SK-N-MC (cell line): Measurements from ENCODE around the gene IL1RN.

Source experiments
- DNase-seq: peaks from one replicate; pipeline ENCODE4 v3.0.0-alpha.2; 2011; ENCODE audit warnings: low read depth, low spot score
- H3K27ac ChIP-seq: fragments of 200-600 bp; sonication (generic); 2 replicates; pipeline ENCODE4 v1.5.1; 2016; ENCODE audit warnings: mixed run types
- H3K36me3 ChIP-seq: fragments of 200-600 bp; sonication (generic); 2 replicates; pipeline ENCODE4 v1.6.1; 2017; ENCODE audit warnings: antibody characterized with exemption, low read length, mixed read lengths; ENCODE audit not compliant: insufficient read depth
- H3K4me3 ChIP-seq: fragments of 200-600 bp; sonication (generic); 2 replicates; pipeline ENCODE4 v1.5.1; 2016
- H3K9ac ChIP-seq: fragments of 200-600 bp; sonication (generic); 2 replicates; pipeline ENCODE4 v1.8.0; 2017; ENCODE audit warnings: mixed run types, mixed read lengths; ENCODE audit not compliant: insufficient read length
- H3K9me3 ChIP-seq: fragments of 200-600 bp; sonication (generic); 2 replicates; pipeline ENCODE4 v1.6.1; 2017; ENCODE audit warnings: low read depth, mild to moderate bottlenecking, antibody characterized with exemption, low read length, moderate library complexity, mixed read lengths
- EZH2 ChIP-seq: fragments of 200-600 bp; sonication (generic); IDR thresholded peaks from one replicate; pipeline ENCODE4 v1.6.1; 2017; ENCODE audit warnings: antibody characterized with exemption
- FOXP2 ChIP-seq: optimal IDR thresholded peaks from 2 replicates; pipeline ENCODE3; 2011; ENCODE audit warnings: mild to moderate bottlenecking, moderate library complexity; ENCODE audit not compliant: insufficient read depth; ENCODE audit errors: extremely low read length, control extremely low read depth
- POLR2AphosphoS5 ChIP-seq: IDR thresholded peaks from 2 replicates; pipeline ENCODE4 v1.6.1; 2012; ENCODE audit warnings: mild to moderate bottlenecking, low read depth, low read length, borderline replicate concordance

IL1RN gene

GRCh38 chr2:113131352-113132185 lies 4.2 kb downstream of the IL1RN start:
- TF ChIP-seq POLR2AphosphoS5 (no peak), FOXP2 (no peak), EZH2 (no peak)
- H3K36me3 ChIP-seq: no peaks in the 10 kb centered on the region
- DNase-seq: no peak
- H3K4me3 ChIP-seq: no peak overlapping the region
- no peak overlapping the region for H3K9ac ChIP-seq
- H3K9me3 ChIP-seq: no peaks in the 10 kb centered on the region
- H3K27ac ChIP-seq: no peak overlapping the region

- H3K27ac ChIP-seq: no peak overlapping the region
- no peaks in the 10 kb centered on the region for H3K36me3 ChIP-seq
- DNase-seq: no peak
- H3K4me3 ChIP-seq: no peak overlapping the region
- no peaks in the 10 kb centered on the region for H3K9me3 ChIP-seq
- TF ChIP-seq EZH2: no peak
- no peak overlapping the region for H3K9ac ChIP-seq
These were observed 5.1 kb downstream of the IL1RN start for GRCh38 chr2:113132414-113133021.

- no peak overlapping the region for H3K27ac ChIP-seq
- no peaks in the 10 kb centered on the region for H3K36me3 ChIP-seq
- TF ChIP-seq EZH2 (no peak), POLR2AphosphoS5 (no peak), FOXP2 (no peak)
- H3K9ac ChIP-seq: no peak overlapping the region
- H3K4me3 ChIP-seq: no peak overlapping the region
- no peak for DNase-seq
- no peaks in the 10 kb centered on the region for H3K9me3 ChIP-seq
These were observed 6.6 kb downstream of the IL1RN start for GRCh38 chr2:113133704-113134598.

- TF ChIP-seq POLR2AphosphoS5 (no peak), EZH2 (no peak)
- DNase-seq: no peak
- no peak overlapping the region for H3K27ac ChIP-seq
- H3K36me3 ChIP-seq: no peaks in the 10 kb centered on the region
- no peak overlapping the region for H3K9ac ChIP-seq
- H3K9me3 ChIP-seq: no peaks in the 10 kb centered on the region
- no peak overlapping the region for H3K4me3 ChIP-seq
These were observed 7.3 kb downstream of the IL1RN start for GRCh38 chr2:113134717-113135116.

- no peaks in the 10 kb centered on the region for H3K36me3 ChIP-seq
- no peak overlapping the region for H3K4me3 ChIP-seq
- no peak overlapping the region for H3K9ac ChIP-seq
- TF ChIP-seq EZH2: no peak
- no peak for TF ChIP-seq POLR2AphosphoS5
- TF ChIP-seq FOXP2: no peak
- no peak overlapping the region for H3K27ac ChIP-seq
- DNase-seq: no peak
- no peaks in the 10 kb centered on the region for H3K9me3 ChIP-seq
These were observed 7.9 kb downstream of the IL1RN start for GRCh38 chr2:113135317-113135716.

GRCh38 chr2:113136828-113137775 lies 9.7 kb downstream of the IL1RN start:
- DNase-seq: no peak
- H3K27ac ChIP-seq: no peak overlapping the region
- TF ChIP-seq FOXP2 (no peak), POLR2AphosphoS5 (no peak), EZH2 (no peak)
- no peaks in the 10 kb centered on the region for H3K36me3 ChIP-seq
- H3K4me3 ChIP-seq: no peak overlapping the region
- H3K9me3 ChIP-seq: no peaks in the 10 kb centered on the region
- H3K9ac ChIP-seq: peak overlapping the region; percentile 15

GRCh38 chr2:113137827-113138226 lies 10.4 kb downstream of the IL1RN start:
- Histone ChIP-seq H3K27ac (no peak overlapping the region), H3K4me3 (no peak overlapping the region), H3K9ac (no peak overlapping the region), H3K36me3 (no peaks in the 10 kb centered on the region), H3K9me3 (no peaks in the 10 kb centered on the region)
- TF ChIP-seq POLR2AphosphoS5 (no peak), FOXP2 (no peak), EZH2 (no peak)
- no peak for DNase-seq
